ENCODE measurements around the gene IGDCC3. TPM values are rescaled to one million over a fixed set of nuclear protein-coding genes. Genes with fewer than 3 reads are reported as not detected.

IGDCC3 gene
- total RNA-seq, 1 experiment from 2014 or later, result not detected

- Histone ChIP-seq H3K4me1 (replicated peaks) (no peaks in the 10 kb centered on the region), H3K9me3 (replicated peaks) (no peaks in the 10 kb centered on the region), H3K36me3 (no peaks in the 10 kb centered on the region), H3K4me3 (no peak overlapping the region), H3K27me3 (replicated peaks) (no peaks in the 10 kb centered on the region), H3K27ac (no peak overlapping the region)
- DNase-seq (ENCODE audit: low read depth in 1 of 2, low spot score in 2 of 2), result no peak
Measured at GRCh38 chr15:65333148-65333820, 44.5 kb downstream of the IGDCC3 start.

GRCh38 chr15:65332391-65333147, 45.2 kb downstream of the IGDCC3 start:
- no peaks in the 10 kb centered on the region for H3K36me3 ChIP-seq
- no peak overlapping the region for H3K27ac ChIP-seq
- H3K27me3 ChIP-seq (replicated peaks), result no peaks in the 10 kb centered on the region
- H3K4me3 ChIP-seq, result no peak overlapping the region
- H3K4me1 ChIP-seq (replicated peaks), result no peaks in the 10 kb centered on the region
- no peaks in the 10 kb centered on the region for H3K9me3 ChIP-seq (replicated peaks)
- no peak for DNase-seq (ENCODE audit: low read depth in 1 of 2, low spot score in 2 of 2)

GRCh38 chr15:65331811-65332210, 46.0 kb downstream of the IGDCC3 start:
- H3K9me3 ChIP-seq (replicated peaks), result no peaks in the 10 kb centered on the region
- DNase-seq (ENCODE audit: low read depth in 1 of 2, low spot score in 2 of 2), result no peak
- H3K27ac ChIP-seq, result no peak overlapping the region
- H3K36me3 ChIP-seq, result no peaks in the 10 kb centered on the region
- no peaks in the 10 kb centered on the region for H3K4me1 ChIP-seq (replicated peaks)
- H3K4me3 ChIP-seq, result no peak overlapping the region
- no peaks in the 10 kb centered on the region for H3K27me3 ChIP-seq (replicated peaks)

GRCh38 chr15:65330934-65331645, 46.7 kb downstream of the IGDCC3 start:
- Histone ChIP-seq H3K27me3 (replicated peaks) (no peaks in the 10 kb centered on the region), H3K27ac (no peak overlapping the region), H3K36me3 (no peaks in the 10 kb centered on the region), H3K4me1 (replicated peaks) (no peaks in the 10 kb centered on the region), H3K9me3 (replicated peaks) (no peaks in the 10 kb centered on the region), H3K4me3 (no peak overlapping the region)
- no peak for DNase-seq (ENCODE audit: low read depth in 1 of 2, low spot score in 2 of 2)

- Histone ChIP-seq H3K4me1 (replicated peaks) (no peaks in the 10 kb centered on the region), H3K4me3 (no peak overlapping the region), H3K27ac (no peak overlapping the region), H3K9me3 (replicated peaks) (no peaks in the 10 kb centered on the region), H3K27me3 (replicated peaks) (no peaks in the 10 kb centered on the region), H3K36me3 (no peaks in the 10 kb centered on the region)
- DNase-seq (ENCODE audit: low read depth in 1 of 2, low spot score in 2 of 2), result no peak
Measured at GRCh38 chr15:65329984-65330735, 47.6 kb downstream of the IGDCC3 start.

- H3K4me3 ChIP-seq, result no peak overlapping the region
- H3K9me3 ChIP-seq (replicated peaks), result no peaks in the 10 kb centered on the region
Measured at GRCh38 chr15:65329288-65329983, 48.4 kb downstream of the IGDCC3 start.

GRCh38 chr15:65328506-65329287, 49.1 kb downstream of the IGDCC3 start:
- Histone ChIP-seq H3K27ac (no peak overlapping the region), H3K27me3 (replicated peaks) (no peaks in the 10 kb centered on the region), H3K4me3 (no peak overlapping the region), H3K9me3 (replicated peaks) (no peaks in the 10 kb centered on the region), H3K4me1 (replicated peaks) (no peaks in the 10 kb centered on the region), H3K36me3 (no peaks in the 10 kb centered on the region)
- DNase-seq (ENCODE audit: low read depth in 1 of 2, low spot score in 2 of 2), result no peak

More at GRCh38 chr15:65329288-65329983, 48.4 kb downstream of the IGDCC3 start:
- Histone ChIP-seq H3K27ac (no peak overlapping the region), H3K36me3 (no peaks in the 10 kb centered on the region), H3K4me1 (replicated peaks) (no peaks in the 10 kb centered on the region), H3K27me3 (replicated peaks) (no peaks in the 10 kb centered on the region)
- DNase-seq (ENCODE audit: low read depth in 1 of 2, low spot score in 2 of 2), result no peak

GRCh38 chr15:65327651-65328393, 50.0 kb downstream of the IGDCC3 start:
- Histone ChIP-seq H3K36me3 (no peaks in the 10 kb centered on the region), H3K9me3 (replicated peaks) (no peaks in the 10 kb centered on the region), H3K27ac (no peak overlapping the region), H3K4me1 (replicated peaks) (no peaks in the 10 kb centered on the region), H3K4me3 (no peak overlapping the region), H3K27me3 (replicated peaks) (no peaks in the 10 kb centered on the region)
- DNase-seq (ENCODE audit: low read depth in 1 of 2, low spot score in 2 of 2), result no peak

GRCh38 chr15:65326818-65327217, 51.0 kb downstream of the IGDCC3 start:
- no peaks in the 10 kb centered on the region for H3K27me3 ChIP-seq (replicated peaks)
- no peaks in the 10 kb centered on the region for H3K4me1 ChIP-seq (replicated peaks)
- no peaks in the 10 kb centered on the region for H3K9me3 ChIP-seq (replicated peaks)
- H3K36me3 ChIP-seq, result no peaks in the 10 kb centered on the region
- no peak overlapping the region for H3K27ac ChIP-seq
- DNase-seq (ENCODE audit: low read depth in 1 of 2, low spot score in 2 of 2), result no peak
- no peak overlapping the region for H3K4me3 ChIP-seq

- Histone ChIP-seq H3K27me3 (replicated peaks) (no peaks in the 10 kb centered on the region), H3K27ac (no peak overlapping the region), H3K9me3 (replicated peaks) (no peaks in the 10 kb centered on the region), H3K36me3 (no peaks in the 10 kb centered on the region), H3K4me3 (no peak overlapping the region), H3K4me1 (replicated peaks) (no peaks in the 10 kb centered on the region)
- no peak for DNase-seq (ENCODE audit: low read depth in 1 of 2, low spot score in 2 of 2)
Measured at GRCh38 chr15:65326117-65326526, 51.7 kb downstream of the IGDCC3 start.

GRCh38 chr15:65323071-65323511, 54.7 kb downstream of the IGDCC3 start:
- Histone ChIP-seq H3K27ac (no peak overlapping the region), H3K36me3 (no peaks in the 10 kb centered on the region), H3K4me3 (no peak overlapping the region), H3K4me1 (replicated peaks) (no peaks in the 10 kb centered on the region), H3K9me3 (replicated peaks) (no peaks in the 10 kb centered on the region), H3K27me3 (replicated peaks) (no peaks in the 10 kb centered on the region)
- no peak for DNase-seq (ENCODE audit: low read depth in 1 of 2, low spot score in 2 of 2)

GRCh38 chr15:65318870-65319356, 58.9 kb downstream of the IGDCC3 start:
- Histone ChIP-seq H3K4me3 (no peak overlapping the region), H3K36me3 (no peaks in the 10 kb centered on the region), H3K27ac (no peak overlapping the region), H3K4me1 (replicated peaks) (no peaks in the 10 kb centered on the region), H3K27me3 (replicated peaks) (no peaks in the 10 kb centered on the region; the same call in 1 of the 2 replicates), H3K9me3 (replicated peaks) (no peaks in the 10 kb centered on the region)
- DNase-seq (ENCODE audit: low read depth in 1 of 2, low spot score in 2 of 2), result peak; percentile 59 to 77

Measured in SJSA1 (cell line).